ENCODE measurements around the gene NAV2.

GRCh38 chr11:19736831-19737230 lies 24.2 kb downstream of the NAV2 start:
- TF ChIP-seq CTCF (conservative IDR thresholded peaks at IDR 0.05): no peak
- TF ChIP-seq EZH2 (IDR thresholded peaks at IDR 0.05; ENCODE audit: low read depth): no peak

All from PC-9 (cell line).